Heart left ventricle (tissue), 13 donors: ENCODE results near the gene IGF1R.

Source experiments
- CTCF ChIP-seq, 12 donors: fragments of 200-600 bp; sonication (generic) in 4 of 12; IDR thresholded peaks; one replicate each; pipeline versions ENCODE4 v1.5.0 to v1.8.0; 2018 to 2022; ENCODE audit warnings: antibody characterized with exemption in 12 of 12, mild to moderate bottlenecking in 5 of 12
- POLR2A ChIP-seq, 2 donors: fragments of 450-650 bp; IDR thresholded peaks; one replicate each; pipeline ENCODE4 v1.6.1; 2017; ENCODE audit warnings: antibody characterized with exemption in 2 of 2, mild to moderate bottlenecking in 2 of 2, moderate library complexity in 2 of 2
- donor health status: ischemic (EF 13 %, LVEDD 7.1; RV severe dilation, severe dysfunction).
- donor health status: DM: no; HTN: yes; CAD: no.
- donor health status: DM: no; HTN: no; CAD: no.
- donor health status: ischemic (EF 25% LVEDD 6.9; RV normal size, moderate dysfunction).
- donor health status: ischemic (EF 25% LVEDD 5.7; RV mildly dilated, moderate dysfunction).
- donor health status: ischemic (EF 35%, LVEDD 5.7; RV mildly dilated, moderate dysfunction).
- donor health status: nonischemic (EF 11% LVEDD 7.7; RV severe dilation, severe dysfunction).
- donor health status: DM: yes; HTN: yes; CAD: no.
- donor health status: PGD.
- donor health status: ischemic (EF 29% LVEDD 5.4; RV normal size, mild dysfunction).
- donor health status: nonischemic (EF 23%, LVEDD 6.1; RV moderate dilation, normal function).

- TF ChIP-seq POLR2A (IDR thresholded peaks at IDR 0.05), result no peak
- no peak for TF ChIP-seq CTCF (IDR thresholded peaks at IDR 0.05)
These were observed 31.9 kb upstream of the IGF1R start for GRCh38 chr15:98616397-98616796.
